Daoy (cell line): Measurements from ENCODE around the gene ZNF208. TPM values are rescaled to one million over a fixed set of nuclear protein-coding genes. Genes with fewer than 3 reads are reported as not detected.
"Not testable (repeated sequence)": the region's sequence is repeated elsewhere in the genome, so short reads cannot be mapped to it uniquely, and the experiment has no call there.

Source experiments
- DNase-seq: peaks from one replicate; pipeline ENCODE4 v3.0.0-alpha.2; 2015; ENCODE audit warnings: low read depth
- total RNA-seq: library from RNA; depleted of rRNA; stranded (reverse); fragments of >200 nt; shearing (Covaris generic); gene quantifications from 2 replicates; pipeline ENCODE4 v1.2.3, GENCODE V29; 2014; rRNA removed

Gene ZNF208
- total RNA-seq: 4.0 and 4.3 TPM in 2 replicates

- DNase-seq: peak; percentile 53
Measured at GRCh38 chr19:22010437-22011143, at the start of gene ZNF208. Gene ZNF208, minus strand, starts transcription at chr19:22010943. Its CDS starts 149 bp downstream, at chr19:22010794.

- no peak for DNase-seq
Measured at GRCh38 chr19:22052644-22053013, 41.9 kb upstream of the ZNF208 start.

GRCh38 chr19:22041151-22041550 lies 30.4 kb upstream of the ZNF208 start:
- DNase-seq: not testable (repeated sequence)

- DNase-seq: no peak
Measured at GRCh38 chr19:22030680-22031079, 19.9 kb upstream of the ZNF208 start.

GRCh38 chr19:22026687-22027086 lies 15.9 kb upstream of the ZNF208 start:
- DNase-seq: no peak

GRCh38 chr19:22025539-22025938 lies 14.8 kb upstream of the ZNF208 start:
- DNase-seq: not testable (repeated sequence)

GRCh38 chr19:21970466-21970865 lies 40.3 kb downstream of the ZNF208 start:
- no peak for DNase-seq

GRCh38 chr19:21947775-21948174 lies 63.0 kb downstream of the ZNF208 start:
- no peak for DNase-seq

GRCh38 chr19:21940684-21941083 lies 70.1 kb downstream of the ZNF208 start:
- no peak for DNase-seq

GRCh38 chr19:21934593-21934992 lies 76.2 kb downstream of the ZNF208 start:
- DNase-seq: no peak

GRCh38 chr19:21934131-21934530 lies 76.6 kb downstream of the ZNF208 start:
- DNase-seq: no peak

- no peak for DNase-seq
Measured at GRCh38 chr19:21922276-21922675, 88.5 kb downstream of the ZNF208 start.

GRCh38 chr19:21921691-21922180 lies 89.0 kb downstream of the ZNF208 start:
- DNase-seq: no peak

- DNase-seq: no peak
Measured at GRCh38 chr19:21915411-21915810, 95.3 kb downstream of the ZNF208 start.

- DNase-seq: no peak
Measured at GRCh38 chr19:21912654-21913053, 98.1 kb downstream of the ZNF208 start.

GRCh38 chr19:21910318-21910717 lies 100.4 kb downstream of the ZNF208 start:
- DNase-seq: no peak

- no peak for DNase-seq
Measured at GRCh38 chr19:21908066-21908465, 102.7 kb downstream of the ZNF208 start.

GRCh38 chr19:21907516-21907915 lies 103.2 kb downstream of the ZNF208 start:
- no peak for DNase-seq

- no peak for DNase-seq
Measured at GRCh38 chr19:21902571-21902970, 108.2 kb downstream of the ZNF208 start.

GRCh38 chr19:21901861-21902260 lies 108.9 kb downstream of the ZNF208 start:
- no peak for DNase-seq

GRCh38 chr19:21900401-21900800 lies 110.3 kb downstream of the ZNF208 start:
- no peak for DNase-seq

GRCh38 chr19:21891086-21891485 lies 119.7 kb downstream of the ZNF208 start:
- DNase-seq: no peak

- DNase-seq: not testable (repeated sequence)
Measured at GRCh38 chr19:21890017-21890416, 120.7 kb downstream of the ZNF208 start.

GRCh38 chr19:21885516-21885915 lies 125.2 kb downstream of the ZNF208 start:
- not testable (repeated sequence) for DNase-seq
